Suppressor macrophage treated with lipopolysaccharide for 1 hour (primary cell): ENCODE measurements around the gene OCEL1.
A peak's percentile ranks its signal among the peaks of the same experiment; 100 is the strongest.
"Not testable (repeated sequence)": the region's sequence is repeated elsewhere in the genome, so short reads cannot be mapped to it uniquely, and the experiment has no call there.

Experiments
- DNase-seq, 3 donors: peaks; one replicate each; pipeline ENCODE4 v3.0.0-alpha.2; 2020 to 2022

OCEL1 gene

GRCh38 chr19:17266589-17266974 is 40.6 kb downstream of the OCEL1 start:
- peak in 1 of 3 donors; percentile 23 for DNase-seq

- DNase-seq: peak; percentile 97 to 99 (median 97)
Measured at GRCh38 chr19:17266975-17267788, 41.2 kb downstream of the OCEL1 start, which contains the start of gene BABAM1. Gene BABAM1 (plus strand): TSS chr19:17267443. CDS start chr19:17268807, 1,364 bp downstream.

GRCh38 chr19:17268754-17269153 is 42.7 kb downstream of the OCEL1 start:
- DNase-seq: no peak

GRCh38 chr19:17274892-17275291 is 48.9 kb downstream of the OCEL1 start:
- not testable (repeated sequence) for DNase-seq

GRCh38 chr19:17275441-17276175 is 49.6 kb downstream of the OCEL1 start:
- DNase-seq: no peak
